Spleen (tissue), 7 donors: Measurements from ENCODE around the gene RRBP1.

Experiments
- POLR2A ChIP-seq, 3 donors: fragments of 450-650 bp; IDR thresholded peaks; one replicate each; pipeline ENCODE4 v1.5.1; 2017; ENCODE audit warnings: antibody characterized with exemption in 3 of 3, mild to moderate bottlenecking in 1 of 3
- POLR2AphosphoS5 ChIP-seq, 3 donors: sonication (generic); formaldehyde crosslinking; IDR thresholded peaks; one replicate each; pipeline ENCODE4 v1.5.1; 2017; ENCODE audit warnings: antibody characterized with exemption in 3 of 3
- TF ChIP-seq, protein P1 (sequence below), 11 experiments: fragments of 200-600 bp in 7 of 11; fragments of 450-650 bp in 4 of 11; sonication (generic) in 4 of 11; IDR thresholded peaks in 8 of 11; conservative IDR thresholded peaks in 3 of 11; 1 replicate in 7 of 11; 2 replicates in 4 of 11; pipeline versions ENCODE4 v1.4.0 to v1.8.0; 2016 to 2021; ENCODE audit warnings: antibody characterized with exemption in 11 of 11, inconsistent platforms in 4 of 11, mild to moderate bottlenecking in 1 of 11
- donor health status: DM: no; HTN: no; CAD: no; lungs with moderate emphysema.
- donor health status: DM: no; HTN: no; CAD: no.
- donor health status: DM: no; HTN: no; CAD: no.

DNA sequence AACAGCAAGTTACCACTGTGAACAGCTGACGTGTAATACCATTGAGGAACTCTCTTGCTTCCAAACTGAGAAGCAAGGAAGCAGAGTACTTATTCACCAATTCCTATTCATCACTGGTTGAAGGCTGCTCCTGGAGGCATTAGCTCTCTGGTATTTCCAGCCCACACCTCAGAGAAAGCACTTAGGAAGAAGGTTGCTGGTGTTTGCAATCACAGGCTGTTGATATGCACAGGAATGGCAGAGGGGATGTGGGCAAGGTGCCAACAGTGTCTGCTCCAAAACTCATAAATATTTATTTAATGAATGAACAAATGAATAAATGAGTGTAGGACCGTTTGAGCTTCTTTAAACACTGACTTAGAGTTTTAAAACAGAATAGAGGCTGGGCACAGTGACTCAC lies 6.9 kb upstream of the RRBP1 start:
- TF ChIP-seq POLR2A (IDR thresholded peaks at IDR 0.05) = no peak
- TF ChIP-seq, protein P1, sequence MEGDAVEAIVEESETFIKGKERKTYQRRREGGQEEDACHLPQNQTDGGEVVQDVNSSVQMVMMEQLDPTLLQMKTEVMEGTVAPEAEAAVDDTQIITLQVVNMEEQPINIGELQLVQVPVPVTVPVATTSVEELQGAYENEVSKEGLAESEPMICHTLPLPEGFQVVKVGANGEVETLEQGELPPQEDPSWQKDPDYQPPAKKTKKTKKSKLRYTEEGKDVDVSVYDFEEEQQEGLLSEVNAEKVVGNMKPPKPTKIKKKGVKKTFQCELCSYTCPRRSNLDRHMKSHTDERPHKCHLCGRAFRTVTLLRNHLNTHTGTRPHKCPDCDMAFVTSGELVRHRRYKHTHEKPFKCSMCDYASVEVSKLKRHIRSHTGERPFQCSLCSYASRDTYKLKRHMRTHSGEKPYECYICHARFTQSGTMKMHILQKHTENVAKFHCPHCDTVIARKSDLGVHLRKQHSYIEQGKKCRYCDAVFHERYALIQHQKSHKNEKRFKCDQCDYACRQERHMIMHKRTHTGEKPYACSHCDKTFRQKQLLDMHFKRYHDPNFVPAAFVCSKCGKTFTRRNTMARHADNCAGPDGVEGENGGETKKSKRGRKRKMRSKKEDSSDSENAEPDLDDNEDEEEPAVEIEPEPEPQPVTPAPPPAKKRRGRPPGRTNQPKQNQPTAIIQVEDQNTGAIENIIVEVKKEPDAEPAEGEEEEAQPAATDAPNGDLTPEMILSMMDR (IDR thresholded peaks at IDR 0.05 in 8 of 11, conservative IDR thresholded peaks at IDR 0.05 in 3 of 11) = no peak
- no peak for TF ChIP-seq POLR2AphosphoS5 (IDR thresholded peaks at IDR 0.05)
